HG02938 (cell line): Measurements from ENCODE around the gene ADIPOR2.
"Not testable (repeated sequence)": the region's sequence is repeated elsewhere in the genome, so short reads cannot be mapped to it uniquely, and the experiment has no call there.

Experiments
- ATAC-seq: cut with Tn5 transposase; IDR thresholded peaks from one replicate; pipeline ENCODE4 v1.9.1; 2021; ENCODE audit warnings: mild to moderate bottlenecking, moderate library complexity; ENCODE audit not compliant: unreplicated experiment

Gene ADIPOR2

DNA sequence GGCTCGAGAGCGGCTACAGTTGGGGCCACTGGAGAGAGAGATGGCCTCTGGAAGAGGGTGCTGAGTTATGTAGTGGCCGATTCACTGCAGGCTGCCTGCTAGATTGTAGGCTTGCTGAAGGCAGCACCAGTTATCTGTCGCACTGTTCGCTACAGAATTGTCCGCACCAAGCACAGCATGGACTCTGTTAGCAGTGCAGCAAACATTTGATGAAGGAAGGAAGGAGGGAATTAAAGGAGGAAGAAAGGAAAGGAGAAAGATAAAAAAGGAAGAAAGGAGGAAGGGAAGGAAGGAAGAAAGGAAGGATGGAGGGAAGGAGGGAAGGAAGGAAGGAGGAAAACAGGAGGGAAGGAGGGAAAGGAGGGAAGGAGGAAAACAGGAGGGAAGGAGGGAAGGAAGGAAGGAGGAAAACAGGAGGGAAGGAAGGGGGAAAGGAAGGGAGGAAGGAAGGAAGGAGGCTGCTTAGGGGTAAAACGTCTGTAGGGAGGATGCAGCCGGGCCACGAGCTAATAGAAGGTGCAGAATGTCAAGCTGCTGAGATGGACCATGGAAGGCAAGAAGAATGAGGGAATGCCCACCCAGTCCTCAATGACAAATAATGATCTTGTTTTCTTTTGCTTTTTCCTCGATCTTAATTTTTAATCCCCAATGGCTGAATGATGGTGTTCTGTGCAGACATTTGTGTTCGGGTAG, 27.3 kb upstream of the ADIPOR2 start:
- ATAC-seq: no peak

DNA sequence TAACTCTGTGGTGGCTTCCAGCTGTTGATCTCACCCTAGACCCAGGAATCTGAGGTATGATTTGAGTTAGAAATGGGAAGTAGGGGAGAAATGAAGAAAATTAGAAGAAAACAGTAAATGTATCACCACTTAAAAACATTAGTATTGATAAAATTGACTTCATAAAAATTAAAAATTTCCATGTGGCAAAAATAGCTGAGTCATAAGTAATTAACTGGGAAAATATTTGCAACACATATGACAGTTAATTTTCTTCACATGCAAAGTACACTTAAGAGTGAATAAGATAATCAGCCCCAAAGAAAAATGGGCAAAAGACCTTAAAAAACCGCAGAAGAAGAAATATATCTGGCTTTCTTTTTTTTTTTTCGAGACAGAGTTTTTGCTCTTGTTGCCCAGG, 25.5 kb upstream of the ADIPOR2 start:
- no peak for ATAC-seq

DNA sequence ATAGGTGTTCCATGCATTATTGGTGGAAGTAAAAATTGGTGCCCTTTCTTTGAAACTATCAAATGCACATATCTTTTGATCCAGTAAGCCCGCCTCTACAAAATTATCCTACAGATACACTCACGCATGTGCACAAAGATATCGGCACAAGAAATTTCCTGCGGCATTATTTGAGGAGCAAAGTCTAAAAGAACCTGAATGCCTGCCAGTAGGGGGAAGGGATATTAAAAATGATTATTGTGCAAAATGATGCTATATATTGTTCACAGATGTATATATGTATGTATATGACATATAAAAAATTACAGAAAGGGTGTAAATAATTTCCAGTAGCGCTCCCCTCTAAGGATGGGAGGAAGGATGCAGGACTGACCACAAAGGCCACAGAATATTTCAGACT, 24.7 kb upstream of the ADIPOR2 start:
- ATAC-seq: no peak

DNA sequence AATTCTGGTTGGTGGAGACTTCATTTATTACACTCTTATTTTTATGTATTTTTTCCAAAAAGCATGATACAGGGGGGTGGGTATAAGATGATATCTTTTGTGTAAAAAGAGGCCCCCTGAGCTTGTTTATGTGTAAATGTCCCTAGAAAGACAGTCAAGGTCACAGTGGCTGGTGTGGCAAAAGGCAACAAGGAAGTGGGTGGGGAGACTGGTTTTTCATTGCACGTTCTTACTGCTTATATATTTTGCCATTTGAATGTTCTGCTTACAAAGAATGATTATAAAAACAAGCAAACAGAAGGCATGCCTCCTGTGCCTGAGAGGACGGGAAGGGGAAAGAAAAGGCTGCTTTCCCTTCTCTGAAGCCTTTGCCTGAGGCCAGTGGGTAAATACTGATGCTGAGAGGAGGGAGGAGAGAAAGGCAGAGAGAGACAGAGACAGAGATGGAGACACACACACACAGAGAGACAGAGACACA, 24.1 kb upstream of the ADIPOR2 start:
- ATAC-seq: no peak

DNA sequence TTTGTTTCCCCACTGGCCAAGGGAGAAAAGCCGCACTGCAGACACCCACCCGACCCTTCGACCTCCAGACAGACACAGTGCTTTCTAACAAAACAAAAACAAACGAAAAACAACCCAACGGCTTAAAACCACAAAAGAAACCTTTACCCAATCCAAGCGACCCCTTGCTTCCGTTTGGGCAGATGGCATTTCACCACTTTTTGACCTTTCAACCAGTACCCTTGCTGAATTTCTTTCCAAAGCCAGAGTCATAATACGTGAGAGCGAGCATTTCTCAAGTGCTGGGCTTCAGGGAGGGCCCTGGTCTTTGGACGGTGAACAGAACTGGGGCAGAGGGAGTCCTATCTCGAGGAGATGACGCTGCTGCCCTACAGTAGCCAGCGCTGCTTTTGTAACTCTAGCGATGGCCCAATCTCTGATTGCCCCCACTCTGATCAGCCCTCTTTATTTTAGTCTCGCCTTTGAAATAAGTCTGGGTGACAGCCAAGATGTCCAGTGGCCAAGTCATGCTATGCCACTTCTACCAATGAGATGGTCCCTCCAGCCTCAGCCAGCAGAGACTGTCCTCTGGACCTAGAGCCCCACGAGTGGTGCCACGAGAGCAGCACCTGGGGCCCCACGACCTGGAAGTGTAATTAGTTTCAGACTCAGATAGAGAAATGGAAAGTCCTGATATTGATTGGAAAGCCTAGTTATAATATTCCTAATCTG, 21.9 kb upstream of the ADIPOR2 start:
- no peak for ATAC-seq

DNA sequence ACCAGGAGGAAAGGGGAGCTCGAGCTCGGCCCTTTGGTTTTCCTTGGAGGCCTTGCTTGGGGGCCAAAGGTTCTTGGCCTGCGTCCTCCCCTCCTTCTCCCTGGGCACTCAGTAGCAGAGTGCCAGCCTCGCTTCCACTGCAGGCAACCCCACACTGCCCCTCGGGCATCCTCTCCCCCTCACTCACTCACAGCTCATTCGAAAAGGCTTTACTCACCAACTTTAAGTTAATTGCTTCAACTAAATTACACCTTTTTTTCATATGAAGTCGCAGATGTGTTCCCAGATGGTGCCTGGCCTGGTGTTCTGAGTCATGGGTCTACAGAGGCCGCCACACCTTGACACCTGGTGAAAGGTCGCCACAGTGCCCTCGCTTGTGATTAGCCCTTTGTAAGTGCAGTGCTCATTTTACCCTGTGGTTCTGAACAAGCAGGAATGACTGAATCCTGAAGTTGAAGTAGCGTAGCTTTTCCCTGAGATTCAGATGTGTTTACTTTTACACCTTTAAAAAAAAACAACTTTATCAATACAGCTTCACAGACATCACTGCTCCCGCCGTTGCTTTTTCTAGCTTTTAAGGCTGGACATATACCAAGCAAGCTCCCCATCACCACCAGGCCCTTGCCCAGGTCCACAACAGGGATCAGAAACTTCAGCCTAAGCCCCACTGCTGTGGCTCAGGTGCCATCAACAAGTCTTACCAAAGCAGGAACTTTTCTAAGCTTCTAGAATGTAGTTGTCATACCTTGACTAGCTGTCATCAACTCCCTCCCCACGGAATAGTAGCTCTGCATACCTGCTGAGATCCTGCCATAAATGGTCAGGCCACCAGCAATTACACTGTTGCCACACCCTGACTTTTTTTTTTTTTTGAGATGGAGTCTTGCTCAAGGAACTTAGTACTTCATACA, 20.3 kb upstream of the ADIPOR2 start:
- no peak for ATAC-seq

DNA sequence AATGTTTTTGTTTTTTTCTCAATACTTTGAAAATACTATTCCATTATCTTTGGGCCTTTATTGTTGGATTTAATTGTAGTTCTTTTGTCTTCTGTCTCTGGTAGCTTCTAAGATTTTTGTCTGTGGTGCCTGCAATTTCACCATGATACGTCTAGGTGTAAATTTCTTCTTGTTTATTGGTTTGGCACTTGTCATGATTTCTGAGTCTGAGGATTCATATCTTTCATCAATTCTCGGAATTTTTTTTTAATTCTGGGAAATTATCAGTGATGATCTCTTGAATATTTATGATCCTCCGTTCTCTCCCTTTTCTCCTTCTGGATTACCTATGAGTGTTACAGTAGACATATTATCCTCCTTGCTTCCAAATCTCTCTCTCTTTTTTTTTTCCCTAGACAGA, 14.8 kb upstream of the ADIPOR2 start:
- ATAC-seq: no peak

DNA sequence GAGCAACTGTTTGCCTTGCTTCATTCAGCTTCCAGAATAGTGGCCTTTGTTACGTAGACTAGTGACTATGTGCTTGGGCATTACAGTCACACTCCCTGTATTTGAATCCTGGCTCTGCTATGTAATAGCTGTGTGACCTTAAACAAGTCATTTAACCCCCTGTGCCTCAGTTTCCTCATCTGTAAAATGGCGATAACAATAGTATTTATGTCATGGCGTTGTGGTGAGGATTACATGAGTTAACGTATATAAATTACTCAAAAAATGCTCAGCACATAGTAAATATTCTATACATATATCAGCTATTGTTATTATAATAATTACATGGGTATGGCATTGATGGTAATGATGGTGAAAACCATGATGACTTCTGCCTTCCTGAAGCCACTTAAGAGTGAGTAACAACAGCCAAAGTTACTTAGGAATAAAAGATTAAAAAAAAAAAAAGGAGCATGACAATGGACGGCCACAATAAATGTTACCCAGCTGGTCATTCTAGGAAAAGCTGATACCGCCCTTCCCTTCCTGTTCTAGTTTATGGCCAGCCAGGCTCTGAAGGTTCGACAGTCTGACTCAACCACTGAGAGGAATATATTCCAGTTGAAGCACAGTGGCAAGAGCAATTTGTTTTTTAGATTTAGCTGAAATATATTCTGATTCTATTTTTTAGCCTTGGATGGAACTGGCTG, 9.9 kb upstream of the ADIPOR2 start:
- ATAC-seq: no peak

DNA sequence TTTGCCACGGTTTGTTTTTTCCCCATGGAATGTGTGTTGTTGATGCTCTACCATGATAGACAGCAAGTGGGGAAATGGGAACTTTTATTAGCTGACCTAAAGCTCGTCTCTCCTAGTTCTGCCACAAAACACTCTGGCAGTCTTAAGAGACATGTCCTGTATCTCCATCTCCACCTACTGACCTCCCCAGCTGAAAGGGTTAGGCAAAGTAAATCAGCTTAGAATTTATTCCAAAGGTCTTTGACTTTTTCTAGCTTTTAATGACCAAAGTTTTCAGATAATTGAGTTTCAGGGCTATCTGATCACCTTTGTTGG, 9.4 kb upstream of the ADIPOR2 start:
- no peak for ATAC-seq

DNA sequence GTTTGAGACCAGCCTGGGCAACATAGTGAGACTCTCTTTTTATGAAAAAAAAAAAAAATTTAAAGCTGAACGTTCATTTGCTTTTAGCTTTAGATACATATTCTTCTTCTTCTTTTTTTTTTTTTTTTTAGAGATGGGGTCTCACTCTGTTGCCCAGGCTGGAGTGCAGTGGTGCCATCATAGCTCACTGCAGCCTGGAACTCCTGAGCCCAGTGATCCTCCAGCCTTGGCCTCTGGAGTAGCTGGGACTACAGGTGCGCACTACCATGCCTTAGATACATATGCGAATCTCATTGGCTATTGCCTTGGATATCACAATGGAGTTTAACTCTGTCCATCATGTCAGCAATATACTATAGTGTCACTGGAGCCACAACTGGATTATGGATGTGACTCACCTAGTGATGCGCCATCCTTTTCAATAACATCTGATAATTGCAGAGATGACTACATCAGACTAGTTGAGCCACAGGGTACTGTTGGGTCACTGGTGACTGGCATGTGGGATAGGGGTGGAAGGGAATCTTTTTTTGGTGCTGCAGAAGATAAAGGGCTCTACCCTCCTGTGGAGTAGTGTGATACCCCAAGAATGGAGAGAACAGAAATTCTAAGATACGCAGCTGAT, 2.7 kb upstream of the ADIPOR2 start:
- no peak for ATAC-seq

DNA sequence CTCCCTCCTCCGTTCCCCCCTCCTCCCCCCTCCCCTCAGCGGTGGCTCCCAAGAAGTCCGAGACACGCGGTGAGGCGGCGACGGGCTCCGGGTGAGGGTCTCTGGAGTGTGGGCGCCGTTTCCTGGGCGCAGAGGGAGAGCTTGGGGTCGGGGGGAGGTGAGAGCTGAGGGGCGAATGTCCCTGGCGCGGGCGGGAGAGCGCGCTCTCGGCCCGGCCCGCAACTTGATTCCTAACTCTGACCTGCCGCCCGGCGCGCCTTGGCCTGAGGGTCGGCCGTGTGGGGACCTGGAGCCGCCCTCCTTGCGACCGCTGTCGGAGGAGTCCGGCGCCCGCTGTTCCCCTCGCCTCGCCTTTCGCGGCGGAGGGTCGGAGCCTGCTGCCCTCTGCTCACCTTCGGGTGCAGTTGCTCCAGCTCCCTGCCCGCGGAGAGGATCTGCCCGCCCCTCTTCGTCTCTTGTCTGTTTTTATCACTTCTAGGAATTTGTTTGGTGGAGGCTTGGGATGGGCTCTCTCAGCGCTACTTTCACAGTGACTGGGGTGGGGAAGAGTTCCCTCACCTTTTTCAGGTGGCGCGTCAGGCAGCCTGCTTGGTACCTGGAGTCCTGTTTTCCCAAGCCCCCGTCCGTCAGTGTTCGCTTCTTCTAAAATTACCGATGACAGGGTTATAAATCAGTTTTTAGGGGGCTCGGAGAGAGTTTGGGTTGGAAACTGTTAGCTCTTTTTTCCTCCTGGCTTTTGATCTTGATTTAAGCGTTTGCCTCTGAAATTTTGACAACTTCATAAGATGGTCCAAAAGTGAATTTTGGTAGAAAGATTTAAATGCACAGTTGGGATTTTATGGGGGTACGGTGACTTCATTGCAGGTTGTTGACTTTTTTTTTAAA, 495 bp downstream of the ADIPOR2 start:
- peak; percentile 34 for ATAC-seq

DNA sequence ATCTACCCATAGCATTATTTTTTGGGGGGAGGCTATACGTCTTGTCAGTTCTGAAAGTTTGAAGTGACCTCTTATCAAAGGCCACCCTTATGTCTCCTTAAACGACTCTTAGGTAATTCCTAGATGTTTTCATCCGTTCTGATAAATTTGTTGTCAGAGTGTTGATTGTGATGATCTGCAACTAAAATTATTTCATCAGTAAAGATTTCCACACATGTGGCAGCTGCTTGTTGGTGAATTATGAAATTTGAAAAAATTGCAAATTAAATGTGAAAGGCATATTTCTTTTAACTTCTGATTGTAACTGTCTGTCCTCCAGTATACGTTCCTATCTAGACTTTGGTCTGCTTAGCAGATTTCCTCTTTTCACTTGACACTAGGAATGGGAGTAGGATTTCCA, 1.4 kb downstream of the ADIPOR2 start:
- no peak for ATAC-seq

DNA sequence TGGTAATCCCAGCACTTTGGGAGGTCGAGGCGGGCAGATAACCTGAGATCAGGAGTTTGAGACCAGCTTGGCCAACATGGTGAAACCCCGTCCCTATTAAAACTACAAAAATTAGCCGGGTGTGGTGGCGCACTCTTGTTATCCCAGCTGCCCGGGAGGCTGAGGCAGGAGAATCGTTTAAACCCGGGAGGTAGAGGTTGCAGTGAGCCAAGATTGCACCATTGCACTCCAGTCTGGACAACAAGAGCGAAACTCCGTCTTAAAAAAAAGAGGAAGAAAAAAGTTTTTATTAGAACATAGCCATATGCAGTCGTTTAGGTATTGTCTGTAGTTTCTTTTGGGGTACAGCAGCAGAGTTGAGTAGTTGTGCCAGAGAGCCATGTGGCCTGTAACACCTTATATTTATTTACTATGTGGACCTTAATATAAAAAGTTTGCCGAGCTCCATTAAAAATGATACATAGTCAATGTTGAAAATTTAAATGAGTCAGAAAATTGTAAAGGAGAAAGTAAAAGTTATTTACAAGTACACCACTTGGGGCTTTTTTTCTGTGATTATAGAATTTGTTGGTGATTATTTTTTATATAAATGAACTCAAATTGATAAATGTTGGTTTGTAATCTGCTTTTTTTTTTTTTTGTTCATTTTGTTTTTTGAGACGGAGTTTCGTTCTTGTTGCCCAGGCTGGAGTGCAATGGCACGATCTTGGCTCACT, 2.2 kb downstream of the ADIPOR2 start:
- no peak for ATAC-seq

DNA sequence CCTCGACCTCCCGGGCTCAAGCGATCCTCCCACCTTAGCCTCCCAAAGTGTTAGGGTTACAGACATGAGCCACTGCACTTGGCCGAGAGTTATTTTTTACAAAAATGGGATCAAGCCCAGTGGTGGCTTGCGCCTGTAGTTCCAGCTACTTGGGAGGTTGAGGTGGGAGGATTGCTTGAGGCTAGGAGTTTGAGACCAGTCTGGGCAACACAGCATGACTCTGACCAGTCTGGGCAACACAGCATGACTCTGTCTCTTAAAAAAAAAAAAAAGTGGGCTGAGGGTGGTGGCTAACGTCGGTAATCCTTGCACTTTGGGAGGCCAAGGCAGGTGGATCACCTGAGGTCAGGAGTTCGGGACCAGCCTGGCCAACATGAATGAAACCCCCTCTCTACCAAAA, 4.2 kb downstream of the ADIPOR2 start:
- not testable (repeated sequence) for ATAC-seq

DNA sequence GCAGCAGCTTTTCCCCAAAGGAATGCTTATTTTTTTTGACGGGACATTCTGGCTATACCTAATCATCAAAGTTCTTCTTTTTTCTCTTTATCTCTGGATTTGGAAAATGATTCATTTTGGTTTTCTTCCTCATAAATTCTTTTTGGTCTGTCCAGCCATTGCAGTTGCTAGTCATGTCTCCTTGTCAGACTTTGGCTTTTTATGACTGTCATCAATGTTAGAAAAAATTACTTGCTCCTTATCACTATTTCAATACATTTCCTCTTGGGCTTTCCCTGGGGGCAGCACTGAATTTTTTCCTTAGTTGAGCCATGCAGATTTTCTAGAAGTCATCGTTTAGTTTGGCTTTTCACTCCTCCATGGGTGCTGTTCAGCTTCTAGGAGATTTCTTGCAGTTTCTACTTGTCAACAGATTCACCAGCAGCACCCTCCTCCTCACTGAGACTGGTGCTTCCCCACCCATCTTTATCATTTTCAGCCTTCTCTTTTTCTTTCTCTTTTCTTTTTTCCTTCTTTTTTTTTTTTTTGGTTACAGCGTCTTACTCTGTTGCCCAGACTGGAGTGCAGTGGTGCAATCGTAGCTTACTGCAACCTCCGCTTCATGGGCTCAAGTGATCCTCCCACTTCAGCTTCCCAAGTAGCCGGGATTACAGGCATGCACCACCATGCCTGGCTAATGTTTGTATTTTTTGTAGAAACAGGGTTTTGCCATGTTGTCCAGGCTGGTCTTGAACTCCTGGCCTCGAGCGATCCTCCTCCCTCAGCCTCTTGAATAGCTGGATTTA, 5.2 kb downstream of the ADIPOR2 start:
- no peak for ATAC-seq

DNA sequence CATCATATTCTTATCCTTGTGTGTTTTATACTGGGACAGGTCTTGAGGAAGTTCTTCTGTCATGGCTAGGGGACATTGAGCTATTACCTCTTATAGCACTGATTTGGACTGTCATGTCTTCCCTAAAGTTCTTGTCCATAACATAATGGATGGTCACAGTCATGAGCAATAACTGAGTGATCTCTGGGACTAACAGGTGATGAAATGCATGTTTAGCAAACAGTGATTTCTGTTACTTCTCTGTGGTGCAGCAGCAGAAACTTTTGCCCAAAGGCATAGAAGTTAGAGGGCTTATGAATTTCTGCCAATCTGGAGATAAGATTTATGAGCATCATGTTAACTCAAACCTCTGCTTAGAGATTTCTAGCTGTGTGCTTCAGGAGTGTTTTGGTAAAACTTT, 5.9 kb downstream of the ADIPOR2 start:
- no peak for ATAC-seq

DNA sequence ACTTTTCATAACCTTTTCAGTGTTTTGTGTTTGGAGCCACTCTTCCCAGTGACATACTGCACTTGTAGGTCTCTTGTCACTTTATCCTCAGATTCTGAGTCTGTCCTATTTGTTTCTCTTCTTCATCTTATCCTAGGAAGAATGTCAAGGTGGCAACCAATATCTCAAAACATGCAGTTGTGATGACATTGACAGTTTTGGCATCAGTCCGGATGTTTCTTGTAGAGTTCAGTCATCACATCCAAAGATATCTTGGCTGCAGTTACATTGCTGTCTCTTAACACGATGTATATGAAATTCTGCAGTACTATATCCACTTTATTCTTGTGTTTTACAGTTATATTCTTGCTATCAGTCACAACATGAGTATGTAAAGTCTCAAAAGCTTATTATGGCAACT, 6.4 kb downstream of the ADIPOR2 start:
- no peak for ATAC-seq

DNA sequence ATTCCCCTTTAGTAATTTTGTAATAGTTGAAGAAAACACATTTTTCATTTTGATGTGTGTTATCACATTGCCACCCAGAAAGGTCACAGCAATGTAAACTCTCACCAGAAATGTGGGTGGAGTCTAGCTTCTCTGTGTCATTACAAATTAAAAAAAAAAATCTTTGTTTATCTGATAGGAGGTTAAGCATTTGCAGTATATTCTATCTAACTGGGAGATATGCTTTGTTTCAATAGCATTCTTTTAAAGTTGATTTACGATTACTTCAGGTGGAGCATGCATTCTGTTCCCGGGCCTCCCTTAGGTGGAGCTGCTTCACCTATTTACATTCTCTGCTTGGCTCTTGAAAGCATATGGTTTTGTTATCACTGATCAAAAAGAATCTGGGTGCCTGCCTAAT, 7.8 kb downstream of the ADIPOR2 start:
- ATAC-seq: no peak
